HG03196 (cell line): ENCODE measurements around the gene TRDMT1.
A peak's percentile ranks its signal among the peaks of the same experiment; 100 is the strongest.

Experiments used
- ATAC-seq: cut with Tn5 transposase; IDR thresholded peaks from one replicate; pipeline ENCODE4 v1.9.1; 2021; ENCODE audit not compliant: unreplicated experiment

TRDMT1 gene

GRCh38 chr10:17231788-17232187, 30.3 kb upstream of the TRDMT1 start:
- no peak for ATAC-seq

- ATAC-seq = peak; percentile 47
Observed at GRCh38 chr10:17229967-17230682, 28.7 kb upstream of the TRDMT1 start.

GRCh38 chr10:17229717-17229966, 28.2 kb upstream of the TRDMT1 start:
- peak; percentile 2 for ATAC-seq

- peak; percentile 25 for ATAC-seq
Observed at GRCh38 chr10:17229016-17229716, 27.7 kb upstream of the TRDMT1 start.

GRCh38 chr10:17228091-17229015, 26.9 kb upstream of the TRDMT1 start, which contains the start of gene VIM:
VIM (plus strand) TSS chr10:17228241; CDS start chr10:17229423, 1,182 bp downstream.
- ATAC-seq = peak; percentile 37

GRCh38 chr10:17227367-17228090, 26.1 kb upstream of the TRDMT1 start:
- ATAC-seq = peak; percentile 22

GRCh38 chr10:17226891-17227303, 25.4 kb upstream of the TRDMT1 start:
- no peak for ATAC-seq

GRCh38 chr10:17225808-17226207, 24.3 kb upstream of the TRDMT1 start:
- ATAC-seq = no peak

- no peak for ATAC-seq
Observed at GRCh38 chr10:17222329-17222728, 20.9 kb upstream of the TRDMT1 start.

GRCh38 chr10:17220652-17221100, 19.2 kb upstream of the TRDMT1 start:
- ATAC-seq = no peak

- no peak for ATAC-seq
Observed at GRCh38 chr10:17219024-17219423, 17.6 kb upstream of the TRDMT1 start.

- no peak for ATAC-seq
Observed at GRCh38 chr10:17217631-17218232, 16.3 kb upstream of the TRDMT1 start.

- no peak for ATAC-seq
Observed at GRCh38 chr10:17216901-17217395, 15.5 kb upstream of the TRDMT1 start.

- peak; percentile 100 for ATAC-seq
Observed at GRCh38 chr10:17216217-17216900, 14.9 kb upstream of the TRDMT1 start.

- ATAC-seq = no peak
Observed at GRCh38 chr10:17215782-17216122, 14.3 kb upstream of the TRDMT1 start.

GRCh38 chr10:17214971-17215781, 13.7 kb upstream of the TRDMT1 start:
- no peak for ATAC-seq

- no peak for ATAC-seq
Observed at GRCh38 chr10:17214526-17214925, 13.1 kb upstream of the TRDMT1 start.

GRCh38 chr10:17213646-17214349, 12.3 kb upstream of the TRDMT1 start:
- no peak for ATAC-seq
